ENCODE measurements around the gene KIFC3.
"Not testable (repeated sequence)": the region's sequence is repeated elsewhere in the genome, so short reads cannot be mapped to it uniquely, and the experiment has no call there.

KIFC3 gene

DNA sequence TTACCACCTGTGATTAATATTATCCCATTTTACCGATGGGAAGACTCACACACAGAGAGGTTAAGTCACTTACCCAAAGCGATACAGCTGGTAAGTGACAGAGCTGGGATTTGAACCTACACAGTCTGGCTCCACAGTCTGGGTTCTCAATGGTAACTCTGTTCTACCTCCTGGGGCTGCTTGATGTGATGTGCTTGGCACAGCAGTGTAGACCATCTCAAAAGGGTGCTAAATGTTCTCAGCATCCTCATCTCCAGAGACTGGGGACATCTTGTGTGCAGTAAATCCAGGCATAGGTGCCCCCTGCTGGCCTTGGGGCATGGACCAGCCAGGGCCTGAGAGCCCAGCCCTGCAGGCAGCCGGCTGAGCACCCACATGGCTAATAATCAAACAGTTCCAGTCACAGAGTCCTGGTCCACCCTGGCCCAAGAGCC, 82.1 kb downstream of the KIFC3 start:
- DNase-seq, result peak; percentile 45

DNA sequence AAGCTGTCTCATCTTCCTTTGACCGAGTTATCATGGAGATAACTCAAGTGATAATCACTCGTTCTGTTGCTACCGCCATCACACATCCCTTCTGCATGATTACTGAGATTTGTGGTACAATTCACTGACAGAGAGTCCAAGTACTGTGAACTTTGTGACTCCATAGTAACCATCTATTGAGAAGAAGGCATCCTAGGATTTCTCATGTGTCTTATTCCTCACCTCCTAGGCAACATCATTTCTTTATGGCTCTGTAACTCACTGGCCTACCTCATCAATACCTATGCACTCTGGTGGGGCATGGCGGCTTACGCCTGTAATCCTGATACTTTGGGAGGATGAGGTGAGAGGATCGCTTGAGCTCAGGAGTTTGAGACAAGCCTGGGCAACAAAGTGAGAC, 88.2 kb downstream of the KIFC3 start:
- DNase-seq, result no peak

GRCh38 chr16:57713596-57713995, 88.7 kb downstream of the KIFC3 start:
- no peak for DNase-seq

GRCh38 chr16:57712569-57712968, 89.7 kb downstream of the KIFC3 start:
- DNase-seq, result not testable (repeated sequence)

DNA sequence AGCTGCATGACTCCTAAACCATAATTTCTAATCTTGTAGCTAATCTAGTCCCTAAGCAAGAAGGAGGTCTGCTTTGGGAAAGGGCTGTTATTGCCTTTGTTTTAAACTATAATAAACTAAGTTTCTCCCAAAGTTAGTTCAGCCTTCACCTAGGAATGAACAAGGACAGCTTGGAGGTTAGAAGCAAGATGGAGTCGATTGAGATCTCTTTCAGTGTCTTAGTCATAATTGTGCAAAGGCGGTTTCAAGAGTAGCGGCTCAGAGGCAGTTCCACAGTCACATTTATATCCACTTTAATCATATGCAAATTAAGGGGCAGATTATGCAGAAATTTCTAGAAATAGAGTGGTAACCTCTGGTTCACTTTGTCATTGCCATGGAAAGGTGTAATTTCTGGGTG, 90.3 kb downstream of the KIFC3 start:
- no peak for DNase-seq

DNA sequence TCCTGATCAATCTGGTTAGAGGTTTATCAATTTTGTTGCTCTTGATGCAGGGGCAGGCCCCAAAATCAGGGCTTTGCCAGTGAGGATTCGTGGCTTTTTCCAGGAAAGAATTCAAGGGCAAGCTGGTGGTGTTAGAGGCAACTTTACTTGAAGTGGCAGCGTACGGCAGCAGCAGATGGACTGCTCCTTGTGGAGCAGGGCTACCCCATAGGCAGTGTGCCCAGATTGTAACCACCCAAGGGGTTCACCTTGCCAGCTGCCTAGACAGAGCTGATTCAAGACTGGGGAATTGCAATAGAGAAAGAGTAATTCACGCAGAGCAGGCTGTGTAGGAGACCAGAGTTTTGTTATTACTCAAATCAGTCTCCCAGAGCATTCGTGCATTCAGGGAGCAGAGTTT, 90.9 kb downstream of the KIFC3 start:
- no peak for DNase-seq

- DNase-seq, result no peak
Measured at GRCh38 chr16:57709663-57710062, 92.6 kb downstream of the KIFC3 start.
